Measurements from ENCODE around the gene SLC25A28.

DNA sequence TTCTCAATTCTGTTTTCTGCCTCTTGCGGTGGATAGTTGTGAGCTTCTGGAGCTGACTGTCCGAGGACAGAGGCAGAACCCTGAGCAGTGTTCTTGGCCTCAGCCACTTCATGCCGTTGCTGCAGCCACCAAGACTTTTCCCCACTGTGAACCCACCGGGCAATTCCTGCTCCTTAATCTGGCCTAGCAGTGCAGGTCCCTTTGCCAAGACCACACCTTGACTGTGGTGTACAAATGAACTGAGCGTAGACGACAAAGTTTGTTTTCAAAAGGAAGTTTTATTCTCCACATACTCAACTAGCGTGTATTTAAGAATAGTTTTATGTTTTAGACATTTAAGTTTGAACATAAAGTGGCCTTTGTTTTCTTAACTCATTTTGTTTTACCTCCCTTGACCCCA lies 29.4 kb downstream of the SLC25A28 start:
- TF ChIP-seq, protein P1, sequence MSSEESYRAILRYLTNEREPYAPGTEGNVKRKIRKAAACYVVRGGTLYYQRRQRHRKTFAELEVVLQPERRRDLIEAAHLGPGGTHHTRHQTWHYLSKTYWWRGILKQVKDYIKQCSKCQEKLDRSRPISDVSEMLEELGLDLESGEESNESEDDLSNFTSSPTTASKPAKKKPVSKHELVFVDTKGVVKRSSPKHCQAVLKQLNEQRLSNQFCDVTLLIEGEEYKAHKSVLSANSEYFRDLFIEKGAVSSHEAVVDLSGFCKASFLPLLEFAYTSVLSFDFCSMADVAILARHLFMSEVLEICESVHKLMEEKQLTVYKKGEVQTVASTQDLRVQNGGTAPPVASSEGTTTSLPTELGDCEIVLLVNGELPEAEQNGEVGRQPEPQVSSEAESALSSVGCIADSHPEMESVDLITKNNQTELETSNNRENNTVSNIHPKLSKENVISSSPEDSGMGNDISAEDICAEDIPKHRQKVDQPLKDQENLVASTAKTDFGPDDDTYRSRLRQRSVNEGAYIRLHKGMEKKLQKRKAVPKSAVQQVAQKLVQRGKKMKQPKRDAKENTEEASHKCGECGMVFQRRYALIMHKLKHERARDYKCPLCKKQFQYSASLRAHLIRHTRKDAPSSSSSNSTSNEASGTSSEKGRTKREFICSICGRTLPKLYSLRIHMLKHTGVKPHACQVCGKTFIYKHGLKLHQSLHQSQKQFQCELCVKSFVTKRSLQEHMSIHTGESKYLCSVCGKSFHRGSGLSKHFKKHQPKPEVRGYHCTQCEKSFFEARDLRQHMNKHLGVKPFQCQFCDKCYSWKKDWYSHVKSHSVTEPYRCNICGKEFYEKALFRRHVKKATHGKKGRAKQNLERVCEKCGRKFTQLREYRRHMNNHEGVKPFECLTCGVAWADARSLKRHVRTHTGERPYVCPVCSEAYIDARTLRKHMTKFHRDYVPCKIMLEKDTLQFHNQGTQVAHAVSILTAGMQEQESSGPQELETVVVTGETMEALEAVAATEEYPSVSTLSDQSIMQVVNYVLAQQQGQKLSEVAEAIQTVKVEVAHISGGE (tag by site-specific recombination; conservative IDR thresholded peaks at IDR 0.05; ENCODE audit: low read depth): no peak
- TF ChIP-seq ZNF600 (tag by site-specific recombination; IDR thresholded peaks at IDR 0.05): no peak
- TF ChIP-seq GLI4 (tag by site-specific recombination; IDR thresholded peaks at IDR 0.05): no peak
- TF ChIP-seq TCF7L2 (IDR thresholded peaks at IDR 0.05; ENCODE audit: borderline replicate concordance, low read depth, low read length): no peak
